GM12878 (cell line): ENCODE measurements around the gene GLMP. TPM values are rescaled to one million over a fixed set of nuclear protein-coding genes. Genes with fewer than 3 reads are reported as not detected.

Source experiments
- ATAC-seq: fragments of 200-7000 bp; cut with Tn5 transposase; 3 replicates; pipeline ENCODE4 v1.9.1; 2020; ENCODE audit warnings: mild to moderate bottlenecking, moderate library complexity
- BruUV-seq: library from RNA; stranded (reverse); fragments of 400-500 nt; replicated peaks from 2 replicates; lab custom pipeline; 2021; lab: Mats Ljungman, UMichigan
- CTCF ChIA-PET: fragments of 300-600 bp; sonication (Branson Sonifier 250); formaldehyde crosslinking; extraction: SDS; loops from one replicate; lab custom pipeline; 2021; ENCODE audit warnings: inconsistent platforms; lab: Yijun Ruan, JAX
- POLR2A ChIA-PET: fragments of 350-600 bp; formaldehyde crosslinking; extraction: SDS; loops from one replicate; lab custom pipeline; 2021; ENCODE audit warnings: inconsistent platforms; lab: Charles Lee
- RAD21 ChIA-PET: fragments of 300-600 bp; sonication (Branson Sonifier 250); formaldehyde crosslinking; loops from one replicate; lab custom pipeline; 2023; ENCODE audit warnings: antibody characterized with exemption; ENCODE audit not compliant: unreplicated experiment; lab: Charles Lee
- SMC1A ChIA-PET: fragments of 300-600 bp; sonication (Branson Sonifier 250); formaldehyde crosslinking; loops from one replicate; lab custom pipeline; 2023; ENCODE audit not compliant: unreplicated experiment, uncharacterized antibody; lab: Charles Lee
- DNase-seq: peaks from one replicate; pipeline ENCODE4 v3.0.0-alpha.2; 2011; ENCODE audit warnings: low read depth, low spot score
- FAIRE-seq: peaks from 3 replicates; lab custom pipeline; 2011; peaks lifted over from hg19 to GRCh38; lab: Jason Lieb, UNC
- H2AFZ ChIP-seq: 2 replicates; pipeline ENCODE4 v1.6.0; 2011; ENCODE audit warnings: low read depth, low read length, control low read depth; ENCODE audit not compliant: control insufficient read depth
- H3K27ac ChIP-seq: 2 replicates; pipeline ENCODE4 v1.5.1; 2011; ENCODE audit warnings: control low read depth; ENCODE audit not compliant: control insufficient read depth, insufficient read depth
- H3K27me3 ChIP-seq, 2 experiments: replicated peaks in 1 of 2; 2 replicates each; pipeline versions ENCODE4 v1.6.0 to v1.6.1; 2011; ENCODE audit warnings: low read length in 1 of 2; ENCODE audit not compliant: control insufficient read depth in 2 of 2, insufficient read depth in 2 of 2
- H3K36me3 ChIP-seq, 2 experiments: 2 replicates each; pipeline ENCODE4 v1.5.1; 2011; ENCODE audit warnings: low read length in 1 of 2; ENCODE audit not compliant: control insufficient read depth in 2 of 2, insufficient read depth in 2 of 2
- H3K4me1 ChIP-seq: 2 replicates; pipeline ENCODE4 v1.6.1; 2011; ENCODE audit warnings: mild to moderate bottlenecking, low read length, moderate library complexity, mixed read lengths; ENCODE audit not compliant: control insufficient read depth, insufficient read depth
- H3K4me2 ChIP-seq: 2 replicates; pipeline ENCODE4 v1.6.0; 2011; ENCODE audit warnings: control low read depth; ENCODE audit not compliant: control insufficient read depth, insufficient read depth
- H3K4me3 ChIP-seq: fragments of 200-600 bp; sonication (generic); 2 replicates; pipeline ENCODE4 v1.5.1; 2016
- H3K79me2 ChIP-seq: 2 replicates; pipeline ENCODE4 v1.6.0; 2011; ENCODE audit warnings: low read length; ENCODE audit not compliant: control insufficient read depth, insufficient read depth
- H3K9ac ChIP-seq: 2 replicates; pipeline ENCODE4 v1.8.0; 2011; ENCODE audit warnings: low read length, control low read depth, mixed read lengths; ENCODE audit not compliant: control insufficient read depth, insufficient read depth
- H3K9me3 ChIP-seq: replicated peaks from 3 replicates; pipeline ENCODE4 v1.5.1; 2011; ENCODE audit warnings: mild to moderate bottlenecking, low read length; ENCODE audit not compliant: control insufficient read depth, insufficient read depth
- H4K20me1 ChIP-seq: 2 replicates; pipeline ENCODE4 v1.6.0; 2011; ENCODE audit not compliant: control insufficient read depth, insufficient read depth
- ATF3 ChIP-seq: IDR thresholded peaks from 2 replicates; pipeline ENCODE4 v1.6.1; 2011; ENCODE audit warnings: low read depth, mild to moderate bottlenecking, low read length, moderate library complexity, borderline replicate concordance; ENCODE audit errors: extremely low read depth
- BCL11A ChIP-seq: IDR thresholded peaks from 2 replicates; pipeline ENCODE4 v1.6.1; 2011; ENCODE audit warnings: low read depth, low read length
- BHLHE40 ChIP-seq, 2 experiments: fragments of 450-650 bp in 1 of 2; IDR thresholded peaks; 2 replicates each; pipeline ENCODE4 v1.6.1; 2011 to 2017; ENCODE audit warnings: low read depth in 2 of 2, borderline replicate concordance in 1 of 2, improper control_type of control experiment in 1 of 2, low read length in 1 of 2, mild to moderate bottlenecking in 1 of 2
- BRCA1 ChIP-seq: IDR thresholded peaks from 2 replicates; pipeline ENCODE4 v1.6.1; 2011; ENCODE audit warnings: low read depth, low read length, improper control_type of control experiment
- EGR1 ChIP-seq, 2 experiments: IDR thresholded peaks; 1 replicate in 1 of 2; 2 replicates in 1 of 2; pipeline ENCODE4 v1.6.1; 2011 to 2012; ENCODE audit warnings: low read depth in 2 of 2, low read length in 2 of 2, borderline replicate concordance in 1 of 2, mild to moderate bottlenecking in 1 of 2, moderate library complexity in 1 of 2
- HCFC1 ChIP-seq: fragments of 150-350 bp; IDR thresholded peaks from 2 replicates; pipeline ENCODE4 v1.6.1; 2014; ENCODE audit warnings: low read length
- IRF5 ChIP-seq: fragments of 450-650 bp; IDR thresholded peaks from 2 replicates; pipeline ENCODE4 v1.6.1; 2017; ENCODE audit warnings: borderline replicate concordance
- KDM1A ChIP-seq: fragments of 200-600 bp; sonication (generic); IDR thresholded peaks from 2 replicates; pipeline ENCODE4 v1.6.1; 2016; ENCODE audit warnings: borderline replicate concordance
- LARP7 ChIP-seq: fragments of 450-650 bp; IDR thresholded peaks from 2 replicates; pipeline ENCODE4 v1.6.1; 2017; ENCODE audit warnings: mild to moderate bottlenecking
- PAX8 ChIP-seq: fragments of 450-650 bp; IDR thresholded peaks from 2 replicates; pipeline ENCODE4 v1.6.1; 2017; ENCODE audit warnings: mild to moderate bottlenecking, moderate library complexity
- PBX3 ChIP-seq: IDR thresholded peaks from 2 replicates; pipeline ENCODE4 v1.6.1; 2011; ENCODE audit warnings: mild to moderate bottlenecking, low read depth, low read length, moderate library complexity; ENCODE audit not compliant: insufficient replicate concordance
- SRF ChIP-seq, 2 experiments: IDR thresholded peaks; 2 replicates each; pipeline ENCODE4 v1.6.1; 2011; ENCODE audit warnings: low read depth in 2 of 2, low read length in 2 of 2, mild to moderate bottlenecking in 1 of 2, moderate library complexity in 1 of 2
- TCF7 ChIP-seq: IDR thresholded peaks from 2 replicates; pipeline ENCODE4 v1.6.1; 2014; ENCODE audit warnings: antibody characterized with exemption, borderline replicate concordance
- YY1 ChIP-seq: IDR thresholded peaks from 2 replicates; pipeline ENCODE4 v1.6.1; 2011; ENCODE audit warnings: low read depth, mild to moderate bottlenecking, low read length
- ZBED1 ChIP-seq: IDR thresholded peaks from 2 replicates; pipeline ENCODE4 v1.6.1; 2016; ENCODE audit warnings: borderline replicate concordance
- WGBS: methylation state at CpG from one replicate; pipeline ENCODE4 v1.1.6; 2016; ENCODE audit warnings: low lambda C conversion rate; ENCODE audit not compliant: insufficient replicate concordance, insufficient coverage; ENCODE audit errors: missing lambda C conversion rate; 5-methylcytosine and 5-hydroxymethylcytosine counted together
- in situ Hi-C: fragments of 300-500 bp; cut with MboI; formaldehyde crosslinking; loops from 9 replicates; pipeline ENCODE4 v1.14.3; 2018; ENCODE audit warnings: mixed read lengths
- intact Hi-C: fragments of 100-400 bp; cut with micrococcal nuclease; formaldehyde crosslinking; loops from one replicate; pipeline ENCODE4 v1.14.2; 2022; ENCODE audit not compliant: unreplicated experiment
- polyA plus RNA-seq, 11 experiments: library from polyadenylated mRNA; depleted of rRNA in 4 of 11; unstranded in 6 of 11; stranded (reverse) in 5 of 11; fragments of >200 nt; fragmentation: Nextera tagmentation in 4 of 11; fragmentation: Illumina TruSeq in 1 of 11; extraction: Ambion mirVana in 4 of 11; extraction: Trizol in 1 of 11; gene quantifications; 1 replicate in 1 of 11; 2 replicates in 10 of 11; pipeline versions ENCODE4 v1.2.1 to v1.2.3, GENCODE V29; 2011 to 2016; ENCODE audit warnings: inconsistent platforms in 2 of 11, missing spikeins in 2 of 11, low read depth in 1 of 11
- total RNA-seq, 4 experiments: library from RNA; depleted of rRNA in 3 of 4; stranded (reverse); fragments of >200 nt in 3 of 4; fragmentation: Illumina TruSeq in 1 of 4; extraction: Trizol in 1 of 4; gene quantifications; 2 replicates each; pipeline versions ENCODE4 v1.2.1 to v1.2.3, GENCODE V29; 2013 to 2021
- TF ChIP-seq, protein P1 (sequence below): fragments of 150-350 bp; IDR thresholded peaks from 2 replicates; pipeline ENCODE4 v1.6.1; 2016; ENCODE audit warnings: low read depth, low read length
- TF ChIP-seq, protein P2 (sequence below): IDR thresholded peaks from 2 replicates; pipeline ENCODE4 v1.6.1; 2012; ENCODE audit warnings: low read depth, low read length, improper control_type of control experiment

Gene GLMP
- total and polyA plus RNA-seq, 10 of the 15 experiments (the other 5 are each of a cell fraction or from before 2014, with no cell fraction given) = 4.4 to 30.0 (median 19.5) TPM

DNA sequence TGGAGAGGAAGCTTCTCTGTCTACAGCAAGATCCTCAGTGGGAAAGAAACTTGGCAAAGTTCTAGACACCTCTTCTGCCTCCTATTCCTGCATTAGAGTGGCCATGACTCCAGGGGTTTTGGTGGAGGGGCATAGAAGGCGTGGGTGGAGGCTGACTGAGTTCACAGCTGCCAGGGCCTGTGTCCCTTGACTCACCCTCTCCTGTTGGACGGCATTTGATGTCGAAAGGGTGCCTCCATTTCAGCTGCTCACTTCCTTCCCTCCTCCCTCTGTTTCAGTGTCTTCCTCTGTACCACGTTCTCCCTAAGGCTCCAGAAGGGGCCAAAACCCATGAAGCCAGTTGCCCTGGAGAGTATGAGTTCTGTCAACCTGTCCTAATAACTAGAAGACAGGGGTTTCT lies 10.7 kb downstream of the GLMP start:
- in situ Hi-C loops (no loop called here), intact Hi-C loops (loop anchor here (10.0 kb wide), 1 partner anchor 190 kb away; no protein-coding TSS in a partner anchor)
- H3K4me3 ChIP-seq = no peak overlapping the region
- no peak overlapping the region; the same call in 1 of the 2 replicates for H3K9ac ChIP-seq
- H3K36me3 ChIP-seq = peaks cover 0 to 11% of the 10 kb centered on the region in 2 experiments; a peak in 2 of 4 replicates
- H3K27me3 ChIP-seq = no peaks in the 10 kb centered on the region
- ChIA-PET POLR2A (interaction anchor here (0.6 to 1.1 kb wide), 3 partner anchors 14 to 217 kb away, joined by 3 to 6 read pairs (median 4); no protein-coding TSS in a partner anchor), CTCF (interaction anchor here (0.8 kb wide), 1 partner anchor 9 kb away, joined by 3 read pairs; no protein-coding TSS in a partner anchor), SMC1A (interaction anchor here (1.7 kb wide), 1 partner anchor 11 kb away, joined by 7 read pairs; the partner anchor contains the start of gene GLMP), RAD21 (interaction anchor here (1.3 kb wide), 1 partner anchor 72 kb away, joined by 4 read pairs; the partner anchor contains the start of gene PMF1)
- H3K79me2 ChIP-seq = peaks cover 40% of the 10 kb centered on the region
- no TSS peak for BruUV-seq
- H3K27ac ChIP-seq = no peak overlapping the region
- H3K9me3 ChIP-seq = no peaks in the 10 kb centered on the region
- ATAC-seq = no peak
- FAIRE-seq = no peak
- H2AFZ ChIP-seq = no peak overlapping the region
- TF ChIP-seq SRF (IDR thresholded peaks at IDR 0.05; ENCODE audit: low read depth in 2 of 2, low read length in 2 of 2) (no peak), PAX8 (no peak), BCL11A (no peak), TCF7 (no peak), BRCA1 (no peak), IRF5 (no peak), PBX3 (no peak), HCFC1 (no peak), YY1 (no peak), EGR1 (IDR thresholded peaks at IDR 0.05; ENCODE audit: borderline replicate concordance in 1 of 2, low read depth in 2 of 2, low read length in 2 of 2) (no peak), KDM1A (no peak), BHLHE40 (IDR thresholded peaks at IDR 0.05; ENCODE audit: borderline replicate concordance in 1 of 2, low read depth in 2 of 2, low read length in 1 of 2) (no peak), ZBED1 (no peak), ATF3 (no peak), LARP7 (no peak)
- TF ChIP-seq, protein P1, sequence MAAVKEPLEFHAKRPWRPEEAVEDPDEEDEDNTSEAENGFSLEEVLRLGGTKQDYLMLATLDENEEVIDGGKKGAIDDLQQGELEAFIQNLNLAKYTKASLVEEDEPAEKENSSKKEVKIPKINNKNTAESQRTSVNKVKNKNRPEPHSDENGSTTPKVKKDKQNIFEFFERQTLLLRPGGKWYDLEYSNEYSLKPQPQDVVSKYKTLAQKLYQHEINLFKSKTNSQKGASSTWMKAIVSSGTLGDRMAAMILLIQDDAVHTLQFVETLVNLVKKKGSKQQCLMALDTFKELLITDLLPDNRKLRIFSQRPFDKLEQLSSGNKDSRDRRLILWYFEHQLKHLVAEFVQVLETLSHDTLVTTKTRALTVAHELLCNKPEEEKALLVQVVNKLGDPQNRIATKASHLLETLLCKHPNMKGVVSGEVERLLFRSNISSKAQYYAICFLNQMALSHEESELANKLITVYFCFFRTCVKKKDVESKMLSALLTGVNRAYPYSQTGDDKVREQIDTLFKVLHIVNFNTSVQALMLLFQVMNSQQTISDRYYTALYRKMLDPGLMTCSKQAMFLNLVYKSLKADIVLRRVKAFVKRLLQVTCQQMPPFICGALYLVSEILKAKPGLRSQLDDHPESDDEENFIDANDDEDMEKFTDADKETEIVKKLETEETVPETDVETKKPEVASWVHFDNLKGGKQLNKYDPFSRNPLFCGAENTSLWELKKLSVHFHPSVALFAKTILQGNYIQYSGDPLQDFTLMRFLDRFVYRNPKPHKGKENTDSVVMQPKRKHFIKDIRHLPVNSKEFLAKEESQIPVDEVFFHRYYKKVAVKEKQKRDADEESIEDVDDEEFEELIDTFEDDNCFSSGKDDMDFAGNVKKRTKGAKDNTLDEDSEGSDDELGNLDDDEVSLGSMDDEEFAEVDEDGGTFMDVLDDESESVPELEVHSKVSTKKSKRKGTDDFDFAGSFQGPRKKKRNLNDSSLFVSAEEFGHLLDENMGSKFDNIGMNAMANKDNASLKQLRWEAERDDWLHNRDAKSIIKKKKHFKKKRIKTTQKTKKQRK = no peak
- TF ChIP-seq, protein P2, sequence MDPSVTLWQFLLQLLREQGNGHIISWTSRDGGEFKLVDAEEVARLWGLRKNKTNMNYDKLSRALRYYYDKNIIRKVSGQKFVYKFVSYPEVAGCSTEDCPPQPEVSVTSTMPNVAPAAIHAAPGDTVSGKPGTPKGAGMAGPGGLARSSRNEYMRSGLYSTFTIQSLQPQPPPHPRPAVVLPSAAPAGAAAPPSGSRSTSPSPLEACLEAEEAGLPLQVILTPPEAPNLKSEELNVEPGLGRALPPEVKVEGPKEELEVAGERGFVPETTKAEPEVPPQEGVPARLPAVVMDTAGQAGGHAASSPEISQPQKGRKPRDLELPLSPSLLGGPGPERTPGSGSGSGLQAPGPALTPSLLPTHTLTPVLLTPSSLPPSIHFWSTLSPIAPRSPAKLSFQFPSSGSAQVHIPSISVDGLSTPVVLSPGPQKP = no peak
- H3K4me1 ChIP-seq = peaks cover 14% of the 10 kb centered on the region; the same call in 1 of the 2 replicates
- no peak overlapping the region for H3K4me2 ChIP-seq
- no peak for DNase-seq
- no peaks in the 10 kb centered on the region for H4K20me1 ChIP-seq
- WGBS = 85% methylated on average over 4 of the region's 4 CpGs
